ENCODE results near the gene SDC4. TPM values are rescaled to one million over a fixed set of nuclear protein-coding genes. Genes with fewer than 3 reads are reported as not detected.
A peak's percentile ranks its signal among the peaks of the same experiment; 100 is the strongest.

SDC4 gene
- total and polyA plus RNA-seq, 9 of the 15 experiments (the other 6 are each of a cell fraction or from before 2014, with no cell fraction given), result 2.1 to 10.7 (median 6.3) TPM

- no peak for TF ChIP-seq CHD7 (IDR thresholded peaks at IDR 0.05; ENCODE audit: low read depth, low read length)
- TF ChIP-seq HNRNPUL1 (IDR thresholded peaks at IDR 0.05; ENCODE audit: low read length), result no peak
- no peak for TF ChIP-seq PML (IDR thresholded peaks at IDR 0.05; ENCODE audit: low read length)
- TF ChIP-seq ZNF165 (CRISPR knock-in tag; IDR thresholded peaks at IDR 0.05; ENCODE audit: borderline replicate concordance), result no peak
- TF ChIP-seq ZNF274 (IDR thresholded peaks at IDR 0.05; ENCODE audit: borderline replicate concordance, low read depth, low read length), result no peak
- TF ChIP-seq NFE2 (IDR thresholded peaks at IDR 0.05; ENCODE audit: low read depth), result peak; percentile 64
- no peak for TF ChIP-seq CEBPB (tag; IDR thresholded peaks at IDR 0.05)
- no peak for TF ChIP-seq TFAM (CRISPR knock-in tag; conservative IDR thresholded peaks at IDR 0.05)
- no peak for TF ChIP-seq PBX2 (CRISPR knock-in tag; IDR thresholded peaks at IDR 0.05; ENCODE audit: low read depth)
- TF ChIP-seq PBX2 (tag; conservative IDR thresholded peaks at IDR 0.05; ENCODE audit: low read depth), result no peak
- TF ChIP-seq L3MBTL2 (IDR thresholded peaks at IDR 0.05), result no peak
- TF ChIP-seq ELF2 (CRISPR knock-in tag; IDR thresholded peaks at IDR 0.05), result no peak
- no peak for TF ChIP-seq MTA2 (IDR thresholded peaks at IDR 0.05; ENCODE audit: low read depth)
- no peak for TF ChIP-seq CREB3L1 (IDR thresholded peaks at IDR 0.05; ENCODE audit: borderline replicate concordance, low read depth)
Measured at GRCh38 chr20:45300961-45301360, 47.3 kb downstream of the SDC4 start (continued).

Measured in K562 (cell line).